Prostate gland (tissue), 2 donors: ENCODE results near the gene CST4. TPM values are rescaled to one million over a fixed set of nuclear protein-coding genes. Genes with fewer than 3 reads are reported as not detected.
"Not testable (repeated sequence)": the region's sequence is repeated elsewhere in the genome, so short reads cannot be mapped to it uniquely, and the experiment has no call there.

ENCODE experiments used
- DNase-seq: peaks from one replicate; pipeline ENCODE4 v3.0.0-alpha.2; 2019; ENCODE audit warnings: low spot score
- H3K27ac ChIP-seq, 2 donors: fragments of 200-600 bp; sonication (generic); 2 replicates each; pipeline ENCODE4 v1.5.1; 2017 to 2019
- H3K27me3 ChIP-seq: fragments of 200-600 bp; sonication (generic); replicated peaks from 2 replicates; pipeline ENCODE4 v1.5.1; 2019; ENCODE audit not compliant: insufficient read depth
- H3K36me3 ChIP-seq, 2 donors: fragments of 200-600 bp; sonication (generic); 1 replicate in 1 of 2; 2 replicates in 1 of 2; pipeline versions ENCODE4 v1.5.1 to v1.8.1; 2017 to 2019
- H3K4me1 ChIP-seq: fragments of 200-600 bp; sonication (generic); replicated peaks from 2 replicates; pipeline ENCODE4 v1.5.1; 2019
- H3K4me3 ChIP-seq, 2 donors: fragments of 200-600 bp; sonication (generic); 2 replicates each; pipeline ENCODE4 v1.5.1; 2017 to 2019
- H3K9me3 ChIP-seq: fragments of 200-600 bp; sonication (generic); 2 replicates; pipeline ENCODE4 v1.5.1; 2017
- POLR2A ChIP-seq: fragments of 450-650 bp; IDR thresholded peaks from one replicate; pipeline ENCODE4 v1.6.1; 2016; ENCODE audit warnings: antibody characterized with exemption, mild to moderate bottlenecking
- POLR2AphosphoS5 ChIP-seq: sonication (generic); formaldehyde crosslinking; IDR thresholded peaks from one replicate; pipeline ENCODE4 v1.6.1; 2017; ENCODE audit warnings: antibody characterized with exemption
- WGBS: methylation state at CpG from one replicate; pipeline ENCODE4 v1.1.5; 2018; 5-methylcytosine and 5-hydroxymethylcytosine counted together
- intact Hi-C: fragments of 100-400 bp; cut with DNase I; formaldehyde crosslinking; loops from one replicate; pipeline ENCODE4 v1.14.2; 2022
- total RNA-seq, 2 donors: library from RNA; depleted of rRNA; stranded (reverse); fragments of >200 nt; gene quantifications; one replicate each; pipeline ENCODE4 v1.1.0, GENCODE V29; 2016
- TF ChIP-seq, protein P1 (sequence below), 4 experiments: fragments of 200-600 bp in 2 of 4; fragments of 450-650 bp in 2 of 4; sonication (generic) in 2 of 4; IDR thresholded peaks; 1 replicate in 3 of 4; 2 replicates in 1 of 4; pipeline ENCODE4 v1.5.1; 2016 to 2019; ENCODE audit warnings: antibody characterized with exemption in 4 of 4, mild to moderate bottlenecking in 2 of 4, moderate library complexity in 2 of 4

Gene CST4
- total RNA-seq, 2 donors from 2014 or later: 7.9 TPM; not detected in 1

- H3K9me3 ChIP-seq: no peaks in the 10 kb centered on the region
- no peaks in the 10 kb centered on the region for H3K27me3 ChIP-seq
- DNase-seq: no peak
- no peak overlapping the region for H3K4me3 ChIP-seq
- H3K27ac ChIP-seq: no peak overlapping the region
- intact Hi-C loops: no loop called here
- H3K36me3 ChIP-seq: no peaks in the 10 kb centered on the region
- no peaks in the 10 kb centered on the region for H3K4me1 ChIP-seq
- 98% methylated on average over 3 of the region's 3 CpGs for WGBS
- TF ChIP-seq POLR2AphosphoS5 (no peak), POLR2A (no peak)
- TF ChIP-seq, protein P1, sequence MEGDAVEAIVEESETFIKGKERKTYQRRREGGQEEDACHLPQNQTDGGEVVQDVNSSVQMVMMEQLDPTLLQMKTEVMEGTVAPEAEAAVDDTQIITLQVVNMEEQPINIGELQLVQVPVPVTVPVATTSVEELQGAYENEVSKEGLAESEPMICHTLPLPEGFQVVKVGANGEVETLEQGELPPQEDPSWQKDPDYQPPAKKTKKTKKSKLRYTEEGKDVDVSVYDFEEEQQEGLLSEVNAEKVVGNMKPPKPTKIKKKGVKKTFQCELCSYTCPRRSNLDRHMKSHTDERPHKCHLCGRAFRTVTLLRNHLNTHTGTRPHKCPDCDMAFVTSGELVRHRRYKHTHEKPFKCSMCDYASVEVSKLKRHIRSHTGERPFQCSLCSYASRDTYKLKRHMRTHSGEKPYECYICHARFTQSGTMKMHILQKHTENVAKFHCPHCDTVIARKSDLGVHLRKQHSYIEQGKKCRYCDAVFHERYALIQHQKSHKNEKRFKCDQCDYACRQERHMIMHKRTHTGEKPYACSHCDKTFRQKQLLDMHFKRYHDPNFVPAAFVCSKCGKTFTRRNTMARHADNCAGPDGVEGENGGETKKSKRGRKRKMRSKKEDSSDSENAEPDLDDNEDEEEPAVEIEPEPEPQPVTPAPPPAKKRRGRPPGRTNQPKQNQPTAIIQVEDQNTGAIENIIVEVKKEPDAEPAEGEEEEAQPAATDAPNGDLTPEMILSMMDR (IDR thresholded peaks at IDR 0.05): no peak
These were observed 23.9 kb downstream of the CST4 start for GRCh38 chr20:23664954-23665353.

GRCh38 chr20:23664046-23664445 lies 24.8 kb downstream of the CST4 start:
- H3K4me1 ChIP-seq, H3K27me3 ChIP-seq, DNase-seq, intact Hi-C loops, H3K9me3 ChIP-seq, H3K4me3 ChIP-seq, H3K36me3 ChIP-seq, H3K27ac ChIP-seq: not testable (repeated sequence)
- WGBS: 83% methylated on average over 4 of the region's 4 CpGs

GRCh38 chr20:23663180-23663579 lies 25.7 kb downstream of the CST4 start:
- H3K4me3 ChIP-seq: no peak overlapping the region
- H3K4me1 ChIP-seq: no peaks in the 10 kb centered on the region
- H3K9me3 ChIP-seq: no peaks in the 10 kb centered on the region
- intact Hi-C loops: no loop called here
- TF ChIP-seq POLR2A: no peak
- TF ChIP-seq POLR2AphosphoS5: no peak
- TF ChIP-seq, protein P1 (IDR thresholded peaks at IDR 0.05): no peak
- no peaks in the 10 kb centered on the region for H3K27me3 ChIP-seq
- WGBS: 96% methylated on average over 6 of the region's 6 CpGs
- H3K27ac ChIP-seq: no peak overlapping the region
- no peak for DNase-seq
- no peaks in the 10 kb centered on the region for H3K36me3 ChIP-seq

GRCh38 chr20:23662276-23662870 lies 26.5 kb downstream of the CST4 start:
- no peak for DNase-seq
- Histone ChIP-seq H3K27me3 (no peaks in the 10 kb centered on the region), H3K4me1 (no peaks in the 10 kb centered on the region), H3K9me3 (no peaks in the 10 kb centered on the region), H3K36me3 (no peaks in the 10 kb centered on the region), H3K27ac (no peak overlapping the region), H3K4me3 (no peak overlapping the region)
- WGBS: 96% methylated on average over 9 of the region's 9 CpGs
- TF ChIP-seq, protein P1 (IDR thresholded peaks at IDR 0.05): no peak
- no peak for TF ChIP-seq POLR2AphosphoS5
- TF ChIP-seq POLR2A: no peak
- intact Hi-C loops: no loop called here

GRCh38 chr20:23661002-23661429 lies 27.8 kb downstream of the CST4 start:
- Histone ChIP-seq H3K9me3 (no peaks in the 10 kb centered on the region), H3K4me3 (no peak overlapping the region), H3K27me3 (no peaks in the 10 kb centered on the region), H3K27ac (no peak overlapping the region), H3K4me1 (no peaks in the 10 kb centered on the region), H3K36me3 (no peaks in the 10 kb centered on the region)
- 94% methylated on average over 6 of the region's 6 CpGs for WGBS
- DNase-seq: no peak
- intact Hi-C loops: no loop called here
- TF ChIP-seq, protein P1 (IDR thresholded peaks at IDR 0.05): no peak
- TF ChIP-seq POLR2AphosphoS5 (no peak), POLR2A (no peak)
